T-helper 2 cell treated with Interferon-gamma antibody and Interleukin-4, amounts not matched to agents 5 μg/mL and 100 μg/mL, for 36 hours (primary cell): ENCODE measurements around the gene GATA6.
A peak's percentile ranks its signal among the peaks of the same experiment; 100 is the strongest.

Experiments used
- DNase-seq: peaks from one replicate; pipeline ENCODE4 v3.0.0; 2021; ENCODE audit warnings: low spot score
- H3K27ac Mint-ChIP-seq: one replicate; pipeline ENCODE4 v1.8.0; 2021; ENCODE audit warnings: mild to moderate bottlenecking, mixed read lengths
- H3K27me3 Mint-ChIP-seq: one replicate; pipeline ENCODE4 v1.8.0; 2021; ENCODE audit warnings: low read depth, mixed read lengths
- H3K36me3 Mint-ChIP-seq: one replicate; pipeline ENCODE4 v1.8.0; 2021; ENCODE audit warnings: low read depth, mixed read lengths
- H3K4me1 Mint-ChIP-seq: one replicate; pipeline ENCODE4 v1.8.0; 2021; ENCODE audit warnings: low read depth, mixed read lengths
- H3K4me3 Mint-ChIP-seq: one replicate; pipeline ENCODE4 v1.8.0; 2022; ENCODE audit warnings: mild to moderate bottlenecking, moderate library complexity, mixed read lengths
- H3K9me3 Mint-ChIP-seq: one replicate; pipeline ENCODE4 v1.8.0; 2021; ENCODE audit warnings: mixed read lengths

Gene GATA6

GRCh38 chr18:22169011-22169888 is at the start of gene GATA6:
GATA6 (plus strand) TSS chr18:22169589; CDS start chr18:22171145, 1,556 bp downstream.
- peaks cover 17% of the 10 kb centered on the region for H3K4me1 Mint-ChIP-seq

GRCh38 chr18:22124970-22125369 is 44.4 kb upstream of the GATA6 start:
- Mint-ChIP-seq H3K9me3 (no peaks in the 10 kb centered on the region), H3K27me3 (no peaks in the 10 kb centered on the region), H3K4me3 (no peak overlapping the region), H3K36me3 (no peaks in the 10 kb centered on the region), H3K4me1 (no peaks in the 10 kb centered on the region), H3K27ac (no peak overlapping the region)
- no peak for DNase-seq

More at GRCh38 chr18:22169011-22169888, at the start of gene GATA6:
- Mint-ChIP-seq H3K9me3 (no peaks in the 10 kb centered on the region), H3K4me3 (peak within 1 kb of the TSS; percentile 82), H3K27me3 (peaks cover 75% of the 10 kb centered on the region), H3K27ac (peak within 1 kb of the TSS; percentile 60), H3K36me3 (no peaks in the 10 kb centered on the region)
- DNase-seq, result no peak

GRCh38 chr18:22128954-22129353 is 40.4 kb upstream of the GATA6 start:
- Mint-ChIP-seq H3K36me3 (no peaks in the 10 kb centered on the region), H3K4me3 (no peak overlapping the region), H3K27ac (no peak overlapping the region), H3K9me3 (no peaks in the 10 kb centered on the region), H3K4me1 (no peaks in the 10 kb centered on the region), H3K27me3 (no peaks in the 10 kb centered on the region)
- DNase-seq, result no peak

- no peak for DNase-seq
- H3K4me1 Mint-ChIP-seq, result no peaks in the 10 kb centered on the region
- H3K27ac Mint-ChIP-seq, result no peak overlapping the region
- no peaks in the 10 kb centered on the region for H3K27me3 Mint-ChIP-seq
- no peak overlapping the region for H3K4me3 Mint-ChIP-seq
- H3K9me3 Mint-ChIP-seq, result no peaks in the 10 kb centered on the region
- H3K36me3 Mint-ChIP-seq, result no peaks in the 10 kb centered on the region
Observed at GRCh38 chr18:22129778-22130177, 39.6 kb upstream of the GATA6 start.

GRCh38 chr18:22132258-22132657 is 37.1 kb upstream of the GATA6 start:
- Mint-ChIP-seq H3K27me3 (no peaks in the 10 kb centered on the region), H3K27ac (no peak overlapping the region), H3K36me3 (no peaks in the 10 kb centered on the region), H3K4me1 (no peaks in the 10 kb centered on the region), H3K4me3 (no peak overlapping the region), H3K9me3 (no peaks in the 10 kb centered on the region)
- no peak for DNase-seq

GRCh38 chr18:22132763-22133162 is 36.6 kb upstream of the GATA6 start:
- no peaks in the 10 kb centered on the region for H3K36me3 Mint-ChIP-seq
- no peak overlapping the region for H3K4me3 Mint-ChIP-seq
- no peaks in the 10 kb centered on the region for H3K27me3 Mint-ChIP-seq
- no peak for DNase-seq
- no peaks in the 10 kb centered on the region for H3K9me3 Mint-ChIP-seq
- H3K27ac Mint-ChIP-seq, result no peak overlapping the region
- no peaks in the 10 kb centered on the region for H3K4me1 Mint-ChIP-seq

- no peaks in the 10 kb centered on the region for H3K36me3 Mint-ChIP-seq
- no peaks in the 10 kb centered on the region for H3K4me1 Mint-ChIP-seq
- no peak overlapping the region for H3K4me3 Mint-ChIP-seq
- peaks cover 4% of the 10 kb centered on the region for H3K9me3 Mint-ChIP-seq
- no peak for DNase-seq
- no peaks in the 10 kb centered on the region for H3K27me3 Mint-ChIP-seq
- H3K27ac Mint-ChIP-seq, result no peak overlapping the region
Observed at GRCh38 chr18:22136395-22136794, 33.0 kb upstream of the GATA6 start.

GRCh38 chr18:22141211-22141610 is 28.2 kb upstream of the GATA6 start:
- DNase-seq, result no peak
- no peaks in the 10 kb centered on the region for H3K27me3 Mint-ChIP-seq
- no peak overlapping the region for H3K4me3 Mint-ChIP-seq
- no peak overlapping the region for H3K27ac Mint-ChIP-seq
- H3K9me3 Mint-ChIP-seq, result peaks cover 4% of the 10 kb centered on the region
- H3K36me3 Mint-ChIP-seq, result no peaks in the 10 kb centered on the region
- no peaks in the 10 kb centered on the region for H3K4me1 Mint-ChIP-seq

GRCh38 chr18:22143347-22144340 is 25.7 kb upstream of the GATA6 start:
- H3K27ac Mint-ChIP-seq, result no peak overlapping the region
- H3K27me3 Mint-ChIP-seq, result no peaks in the 10 kb centered on the region
- no peak for DNase-seq
- H3K4me3 Mint-ChIP-seq, result no peak overlapping the region
- H3K36me3 Mint-ChIP-seq, result no peaks in the 10 kb centered on the region
- H3K4me1 Mint-ChIP-seq, result no peaks in the 10 kb centered on the region
- no peaks in the 10 kb centered on the region for H3K9me3 Mint-ChIP-seq

- Mint-ChIP-seq H3K4me1 (no peaks in the 10 kb centered on the region), H3K27ac (no peak overlapping the region), H3K36me3 (no peaks in the 10 kb centered on the region), H3K4me3 (no peak overlapping the region), H3K9me3 (no peaks in the 10 kb centered on the region), H3K27me3 (no peaks in the 10 kb centered on the region)
- DNase-seq, result no peak
Observed at GRCh38 chr18:22145160-22145559, 24.2 kb upstream of the GATA6 start.

- Mint-ChIP-seq H3K4me1 (no peaks in the 10 kb centered on the region), H3K36me3 (no peaks in the 10 kb centered on the region), H3K4me3 (no peak overlapping the region), H3K27me3 (no peaks in the 10 kb centered on the region), H3K9me3 (no peaks in the 10 kb centered on the region), H3K27ac (no peak overlapping the region)
- no peak for DNase-seq
Observed at GRCh38 chr18:22149710-22150109, 19.7 kb upstream of the GATA6 start.

- no peaks in the 10 kb centered on the region for H3K4me1 Mint-ChIP-seq
- no peaks in the 10 kb centered on the region for H3K36me3 Mint-ChIP-seq
- H3K4me3 Mint-ChIP-seq, result no peak overlapping the region
- H3K9me3 Mint-ChIP-seq, result no peaks in the 10 kb centered on the region
- no peaks in the 10 kb centered on the region for H3K27me3 Mint-ChIP-seq
- no peak overlapping the region for H3K27ac Mint-ChIP-seq
- no peak for DNase-seq
Observed at GRCh38 chr18:22152093-22152492, 17.3 kb upstream of the GATA6 start.

GRCh38 chr18:22153428-22153827 is 16.0 kb upstream of the GATA6 start:
- no peaks in the 10 kb centered on the region for H3K4me1 Mint-ChIP-seq
- H3K27ac Mint-ChIP-seq, result no peak overlapping the region
- H3K9me3 Mint-ChIP-seq, result no peaks in the 10 kb centered on the region
- no peak overlapping the region for H3K4me3 Mint-ChIP-seq
- no peak for DNase-seq
- no peaks in the 10 kb centered on the region for H3K27me3 Mint-ChIP-seq
- H3K36me3 Mint-ChIP-seq, result no peaks in the 10 kb centered on the region

GRCh38 chr18:22155584-22155983 is 13.8 kb upstream of the GATA6 start:
- Mint-ChIP-seq H3K9me3 (no peaks in the 10 kb centered on the region), H3K27me3 (no peaks in the 10 kb centered on the region), H3K4me1 (no peaks in the 10 kb centered on the region), H3K36me3 (no peaks in the 10 kb centered on the region), H3K4me3 (no peak overlapping the region), H3K27ac (no peak overlapping the region)
- DNase-seq, result no peak
